ENCODE measurements around the gene DDX1.

DDX1 gene

DNA sequence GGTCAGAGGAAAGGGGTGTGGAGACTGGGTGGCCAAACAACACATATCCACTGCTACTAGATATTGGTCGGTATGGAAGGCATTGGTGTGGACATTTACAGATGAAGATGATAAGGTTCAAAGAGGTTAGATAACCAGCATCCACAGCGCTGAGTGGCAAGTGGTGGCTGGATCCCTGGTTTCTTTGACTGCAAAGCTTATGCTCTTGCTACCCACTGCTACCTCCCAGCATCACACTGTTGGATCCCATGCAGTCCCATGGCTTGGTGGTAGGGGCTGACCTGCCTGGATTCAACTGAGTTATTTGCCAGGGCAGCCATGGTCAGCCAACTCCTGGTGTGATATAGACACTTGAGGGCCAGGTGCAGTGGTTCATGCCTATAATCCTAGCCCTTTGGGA lies 53.6 kb downstream of the DDX1 start:
- no peak for DNase-seq (ENCODE audit: low read depth, low spot score)

DNA sequence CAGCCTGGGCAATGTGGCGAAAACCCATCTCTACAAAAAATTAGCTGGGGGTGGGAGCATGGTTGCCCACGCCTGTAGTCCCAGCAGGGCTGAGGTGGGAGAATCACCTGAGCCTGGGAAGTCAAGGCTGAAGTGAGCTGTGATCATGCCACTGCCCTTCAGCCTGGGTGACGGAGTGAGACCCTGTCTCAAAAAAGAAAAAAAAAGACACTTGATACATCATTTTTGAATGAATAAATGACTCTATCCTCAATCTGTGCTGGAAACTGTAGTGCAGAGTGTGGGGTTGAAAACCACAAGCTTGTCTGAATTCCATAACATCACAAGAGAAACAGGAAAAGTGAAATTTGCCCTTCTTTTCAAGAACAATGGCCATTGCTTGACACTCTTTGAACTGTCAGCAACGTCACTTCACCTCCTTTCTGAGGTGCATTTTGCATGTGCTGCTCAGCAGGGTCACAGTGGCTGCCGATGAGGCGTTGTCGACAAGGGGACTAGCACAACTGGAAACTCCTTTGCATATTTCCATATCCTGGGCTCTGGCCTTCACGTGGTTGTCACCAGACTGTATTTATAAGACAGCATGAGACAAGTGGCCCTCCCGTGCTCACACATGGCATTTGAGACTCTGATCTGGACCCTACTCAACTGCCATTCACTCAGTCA lies 54.2 kb downstream of the DDX1 start:
- no peak for DNase-seq (ENCODE audit: low read depth, low spot score)

DNA sequence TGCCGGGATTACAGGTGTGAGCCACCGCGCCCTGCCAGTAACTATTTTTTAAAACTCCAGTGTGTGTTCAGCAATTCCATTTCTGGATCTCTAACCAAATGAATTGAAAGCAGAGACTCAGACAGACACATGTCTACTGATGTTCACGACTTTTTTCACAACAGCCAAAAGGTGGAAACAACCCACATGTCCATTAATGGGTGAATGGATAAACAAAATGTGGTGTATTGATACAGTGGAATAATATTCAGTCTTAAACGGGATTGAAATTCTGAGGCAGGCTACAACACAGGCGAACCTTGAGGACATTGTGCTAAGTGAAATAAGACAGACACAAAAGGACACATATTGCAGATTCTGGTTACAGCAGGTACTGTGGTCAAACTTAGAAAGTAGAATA lies 55.0 kb downstream of the DDX1 start:
- no peak for DNase-seq (ENCODE audit: low read depth, low spot score)

DNA sequence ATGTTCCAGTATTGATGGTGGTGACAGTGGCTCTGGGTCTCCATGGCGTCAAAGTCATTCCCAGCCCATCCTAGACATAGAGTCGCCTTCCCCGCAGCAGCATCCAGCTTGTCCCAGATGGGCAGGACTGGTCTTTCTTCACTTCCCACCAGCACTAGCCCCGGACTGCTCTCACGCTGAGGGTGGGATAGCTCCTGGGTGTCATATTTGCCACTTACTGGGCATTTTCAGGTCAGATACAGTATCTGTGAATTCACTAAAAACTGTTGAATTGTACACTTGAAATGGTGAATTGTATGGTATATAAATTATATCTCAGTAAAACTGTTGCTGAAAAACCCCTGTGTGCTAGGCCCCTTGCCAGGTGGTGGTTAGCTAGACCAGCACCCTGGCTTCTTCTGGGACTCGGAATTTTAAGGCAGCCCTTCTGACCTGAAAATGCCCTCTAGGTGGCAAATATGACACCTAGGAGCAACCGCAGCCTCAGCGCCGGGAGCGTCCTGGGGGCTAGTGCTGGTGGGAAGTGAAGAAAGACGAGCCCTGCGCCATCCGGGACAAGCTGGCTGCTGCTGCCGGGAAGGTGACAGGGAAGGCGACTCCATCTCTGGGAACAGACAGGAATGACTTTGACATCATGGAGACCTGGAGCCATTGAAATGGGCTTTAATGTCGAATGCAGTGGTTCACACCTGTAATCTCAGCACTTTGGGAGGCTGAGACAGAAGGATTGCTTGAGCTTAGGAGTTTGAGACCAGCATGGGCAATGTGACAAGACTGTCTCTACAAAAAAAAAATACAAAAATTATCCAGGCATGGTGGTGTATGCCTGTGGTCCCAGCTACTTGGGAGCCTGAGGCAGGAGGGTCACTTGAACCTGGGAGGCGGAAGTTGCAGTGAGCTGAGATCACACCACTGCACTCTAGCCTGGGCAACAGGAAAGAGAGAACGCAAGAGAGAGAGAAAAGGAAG lies 56.2 kb downstream of the DDX1 start:
- no peak for DNase-seq (ENCODE audit: low read depth, low spot score)

DNA sequence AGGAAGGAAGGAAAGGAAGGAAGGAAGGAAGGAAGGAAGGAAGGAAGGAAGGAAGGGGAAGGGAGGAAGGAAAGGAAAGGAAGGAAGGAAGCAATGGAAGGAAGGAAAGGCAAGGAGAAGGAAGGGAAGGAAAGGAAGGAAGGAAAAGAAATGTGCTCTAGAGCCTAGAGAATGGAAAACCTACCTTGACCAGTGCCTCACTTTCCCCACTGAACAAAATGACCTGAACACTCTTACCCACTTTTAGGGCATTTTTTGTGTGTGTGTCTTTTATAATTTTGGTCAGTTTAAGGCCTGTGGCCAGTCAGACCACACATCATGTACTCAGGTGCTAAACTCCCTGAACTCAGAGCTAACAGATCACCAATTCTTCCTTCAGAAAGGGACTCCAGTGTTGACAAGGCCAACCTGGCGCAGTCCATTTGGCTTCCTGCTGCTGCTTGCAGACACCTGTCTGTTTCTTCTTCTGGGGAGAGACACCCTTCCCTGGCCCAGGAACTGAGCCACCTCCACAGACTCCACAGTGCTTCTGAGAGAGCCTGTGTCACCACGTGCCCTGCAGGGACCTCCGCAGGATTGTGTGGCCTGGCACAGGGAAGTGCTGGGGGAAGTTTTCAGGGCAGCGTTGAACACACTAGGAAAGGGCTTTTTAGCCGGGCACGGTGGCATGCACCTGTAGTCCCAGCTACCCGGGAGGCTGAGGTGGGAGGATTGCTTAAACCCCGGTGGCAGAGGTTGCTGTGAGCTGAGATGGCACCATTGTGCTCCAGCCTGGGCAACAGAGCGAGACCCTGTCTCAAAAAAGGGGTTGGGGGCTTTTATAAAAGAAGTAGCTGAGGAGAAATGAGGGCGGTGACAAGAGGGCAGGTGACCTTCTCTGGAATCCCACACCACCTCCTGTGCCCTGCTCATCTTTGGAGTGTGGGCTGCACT lies 57.2 kb downstream of the DDX1 start:
- DNase-seq (ENCODE audit: low read depth, low spot score), result no peak

DNA sequence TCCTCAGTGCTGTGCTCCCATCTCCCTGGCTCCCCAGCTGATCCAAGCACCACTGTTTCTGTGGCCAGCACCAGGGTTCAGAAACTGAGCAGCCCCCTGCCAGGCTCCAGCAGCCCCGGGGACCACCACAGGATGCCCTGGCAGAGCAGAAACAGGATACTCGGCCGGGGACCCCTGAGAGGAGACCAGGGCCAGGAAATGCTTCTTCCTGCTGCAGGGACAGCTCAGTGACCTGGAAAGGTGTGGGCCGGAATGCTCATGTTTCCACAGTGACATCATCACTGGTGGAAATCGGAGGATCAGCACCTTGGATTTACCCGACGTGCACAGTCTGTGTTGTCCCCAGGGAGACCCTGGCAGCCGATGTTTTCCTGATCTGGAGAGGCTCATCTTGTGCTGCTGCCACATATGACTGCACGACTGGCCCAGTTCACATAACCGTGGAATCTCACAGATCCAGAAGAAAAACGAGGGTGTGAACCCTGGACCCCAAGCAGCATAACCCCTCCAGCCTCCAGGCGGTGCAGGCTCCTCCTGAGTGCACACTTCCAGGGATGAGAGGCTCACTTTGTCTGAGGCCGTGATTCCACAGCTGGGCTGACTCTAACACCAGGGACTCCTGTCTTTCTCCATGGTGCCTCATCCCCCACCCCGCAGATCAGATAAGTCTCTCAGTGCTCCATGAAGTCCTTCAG lies 58.0 kb downstream of the DDX1 start:
- no peak for DNase-seq (ENCODE audit: low read depth, low spot score)

DNA sequence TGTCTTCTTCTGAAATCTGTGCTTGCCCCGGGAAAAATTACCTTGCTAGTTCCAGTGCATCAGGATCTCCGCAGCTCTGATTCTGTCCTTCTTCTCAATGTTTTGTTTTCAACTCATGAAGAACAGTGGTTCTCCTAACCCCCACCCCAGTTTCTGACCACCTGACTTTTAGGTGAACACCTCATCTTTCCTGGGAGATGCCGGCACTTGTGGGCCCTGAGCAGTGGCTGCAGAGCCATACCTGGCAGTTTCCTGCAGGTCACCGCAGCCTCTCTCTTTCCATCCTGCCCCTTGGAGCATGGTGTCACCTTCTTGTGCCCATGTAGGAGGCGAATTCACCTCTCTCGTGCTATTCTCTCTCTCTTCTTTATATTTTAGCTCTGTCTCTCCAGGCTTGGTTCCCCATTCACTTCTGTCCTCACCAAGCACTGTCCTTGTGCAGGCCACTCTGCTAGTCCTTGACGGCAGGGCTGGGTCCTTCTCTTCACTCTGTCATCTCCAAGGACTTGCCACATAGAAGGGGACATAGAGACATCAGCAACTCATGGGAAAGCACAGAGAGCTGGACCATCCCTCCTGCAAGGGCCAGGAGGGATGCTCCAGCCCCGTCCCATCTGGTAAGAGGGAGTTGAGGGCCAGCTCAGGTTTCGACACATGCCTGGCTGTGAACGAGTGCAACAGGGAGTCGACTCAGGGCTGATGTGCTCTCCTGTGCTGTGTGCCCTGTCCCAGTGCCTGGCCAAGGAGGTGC lies 59.1 kb downstream of the DDX1 start:
- DNase-seq (ENCODE audit: low read depth, low spot score), result no peak

DNA sequence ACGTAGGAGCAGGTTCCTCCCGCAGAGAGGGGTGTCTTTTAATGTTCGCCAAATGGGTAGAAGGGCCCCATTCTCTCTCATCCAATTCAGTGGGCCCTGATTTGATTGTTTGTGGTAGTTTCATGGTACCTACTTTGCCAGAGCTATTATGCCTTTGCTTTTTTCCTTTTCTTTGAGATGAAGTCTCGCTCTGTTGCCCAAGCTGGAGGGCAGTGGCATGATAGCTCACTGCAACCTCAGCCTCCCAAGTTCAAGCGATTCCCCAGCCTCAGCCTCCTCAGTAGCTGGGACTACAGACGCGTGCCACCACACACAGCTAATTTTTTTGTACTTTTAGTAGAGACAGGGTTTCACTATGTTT lies 59.7 kb downstream of the DDX1 start:
- no peak for DNase-seq (ENCODE audit: low read depth, low spot score)

DNA sequence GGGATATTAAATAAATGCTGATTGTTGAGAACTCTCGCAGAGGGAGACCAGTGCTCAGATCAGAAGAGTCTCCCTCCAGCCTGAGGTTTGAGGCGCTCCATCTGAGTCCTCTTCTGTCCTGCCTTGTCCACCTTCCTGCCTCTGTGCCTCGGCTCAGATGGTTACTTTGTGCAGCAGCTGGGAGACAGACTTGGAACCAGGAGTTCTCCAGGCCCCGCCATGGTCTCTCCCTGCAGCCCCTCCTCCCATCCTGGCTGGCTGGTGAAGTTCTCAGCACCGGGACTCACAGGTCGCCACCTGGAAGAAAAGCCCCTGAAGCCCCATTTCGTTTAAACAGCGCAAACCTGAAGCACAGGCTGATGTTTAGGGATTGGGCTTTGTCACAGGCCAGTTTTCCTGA lies 60.6 kb downstream of the DDX1 start:
- no peak for DNase-seq (ENCODE audit: low read depth, low spot score)

DNA sequence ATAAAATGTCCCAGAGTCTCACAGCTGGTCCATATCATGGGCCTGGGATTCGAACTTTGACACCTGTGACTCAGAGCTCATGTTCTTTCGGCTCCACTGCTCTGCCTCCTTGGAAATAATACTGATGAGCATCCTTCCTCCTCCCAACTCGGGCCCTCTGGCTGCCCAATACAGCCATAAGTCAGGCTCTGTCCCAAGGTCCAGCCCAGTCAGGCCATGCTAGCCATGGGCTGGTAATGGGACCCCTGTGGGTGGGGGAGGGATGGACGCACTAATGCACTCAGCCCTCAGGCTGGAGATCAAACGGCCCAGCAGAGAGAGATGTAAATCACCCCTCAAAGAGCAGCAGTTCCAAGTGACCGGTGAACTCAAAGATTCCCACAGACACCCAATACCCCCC lies 61.1 kb downstream of the DDX1 start:
- no peak for DNase-seq (ENCODE audit: low read depth, low spot score)

DNA sequence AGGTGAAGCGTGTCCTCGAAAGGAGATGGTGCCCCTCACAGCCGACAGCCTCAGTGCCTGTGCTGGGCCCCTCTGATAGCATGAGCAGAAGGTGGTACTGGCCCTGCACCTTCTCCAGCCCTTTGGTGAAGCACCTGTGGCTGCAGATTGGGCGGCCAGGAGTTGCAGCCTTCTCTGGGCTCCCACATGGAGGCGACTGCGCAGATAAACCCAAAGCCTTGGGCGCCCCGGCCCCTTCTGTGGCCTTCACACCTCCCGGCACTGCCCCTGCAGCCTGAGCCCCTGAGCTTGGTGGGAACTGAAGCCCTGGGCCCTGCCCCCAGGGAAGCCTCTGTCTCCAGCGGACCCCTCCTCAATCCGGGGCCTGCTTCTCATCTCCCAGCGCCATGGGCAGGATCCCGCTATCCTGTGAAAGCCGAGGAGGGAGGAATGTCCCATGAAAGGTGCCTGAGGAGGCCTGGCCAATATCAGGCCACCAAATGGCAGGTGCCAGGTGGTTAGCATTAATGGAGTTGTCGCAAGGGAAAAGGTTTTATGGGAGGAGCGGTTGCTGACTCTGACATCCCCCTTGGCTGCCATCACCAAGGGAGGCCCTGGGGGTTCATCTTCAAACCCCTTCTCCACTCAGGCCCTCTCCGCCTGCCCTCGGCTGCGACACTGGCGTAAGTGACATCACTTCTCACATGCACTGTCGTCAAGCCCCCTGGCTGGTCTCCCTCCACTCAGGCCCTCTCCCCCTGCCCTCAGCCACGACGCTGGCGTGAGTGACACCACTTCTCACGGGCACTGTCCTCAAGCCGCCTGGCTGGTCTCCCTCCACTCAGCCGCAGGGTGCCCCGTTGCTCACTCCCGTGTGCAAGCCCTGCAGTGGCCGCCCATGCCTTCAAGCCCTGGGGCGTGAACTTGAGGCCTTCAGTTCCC lies 62.4 kb downstream of the DDX1 start:
- no peak for DNase-seq (ENCODE audit: low read depth, low spot score)

DNA sequence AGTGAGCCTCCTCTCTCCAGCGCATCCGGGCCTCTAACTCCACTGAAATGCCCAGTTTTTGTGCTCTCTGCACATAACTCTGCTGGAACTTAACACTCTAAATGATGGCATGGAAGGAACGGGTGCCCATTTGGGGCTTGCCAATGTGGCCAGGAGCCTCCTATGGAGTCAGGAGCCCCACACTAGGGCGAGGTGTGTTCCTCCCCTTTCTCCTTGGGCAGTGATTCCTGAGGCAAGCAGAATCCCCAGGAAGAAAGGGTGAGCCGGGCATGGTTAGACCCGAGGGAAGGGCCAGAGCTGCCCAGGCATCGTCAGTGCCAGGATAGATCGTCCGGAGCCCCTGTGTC lies 63.0 kb downstream of the DDX1 start:
- DNase-seq (ENCODE audit: low read depth, low spot score), result no peak

DNA sequence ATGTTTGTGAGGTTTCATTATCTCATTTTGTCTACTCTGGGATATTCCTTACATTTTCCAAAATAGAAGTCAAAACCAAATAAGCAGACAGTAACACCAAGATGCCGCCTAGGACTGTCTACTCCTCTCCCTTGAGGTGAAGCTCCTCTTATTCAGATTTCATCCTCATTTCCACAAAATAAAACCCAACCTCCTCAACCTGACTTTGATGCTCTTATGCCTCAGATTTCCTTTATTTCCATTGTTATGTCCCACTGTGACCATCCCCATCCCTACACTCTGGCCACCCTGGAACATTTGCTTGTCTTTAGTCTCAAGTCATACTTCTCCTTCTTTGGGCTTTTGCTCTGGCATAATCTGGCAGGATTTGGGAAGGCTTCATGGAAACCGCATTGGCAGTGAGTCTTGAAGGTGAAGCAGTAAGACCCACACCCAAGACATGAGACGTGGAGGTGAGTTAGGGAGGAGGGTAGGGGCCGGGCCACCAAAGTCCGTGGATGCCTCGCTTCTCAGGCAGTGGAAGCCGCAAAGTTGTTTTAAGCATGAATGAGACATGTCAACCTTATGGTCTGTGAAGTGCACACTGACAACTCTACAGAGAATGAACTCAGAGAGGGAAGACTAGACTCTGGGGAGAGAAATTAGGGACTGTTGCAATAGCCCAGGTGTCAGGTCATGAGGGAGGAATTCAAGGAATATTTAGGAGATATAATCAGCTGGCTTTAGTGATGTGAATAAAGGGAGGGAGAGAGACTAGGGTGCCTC lies 63.6 kb downstream of the DDX1 start:
- DNase-seq (ENCODE audit: low read depth, low spot score), result no peak

DNA sequence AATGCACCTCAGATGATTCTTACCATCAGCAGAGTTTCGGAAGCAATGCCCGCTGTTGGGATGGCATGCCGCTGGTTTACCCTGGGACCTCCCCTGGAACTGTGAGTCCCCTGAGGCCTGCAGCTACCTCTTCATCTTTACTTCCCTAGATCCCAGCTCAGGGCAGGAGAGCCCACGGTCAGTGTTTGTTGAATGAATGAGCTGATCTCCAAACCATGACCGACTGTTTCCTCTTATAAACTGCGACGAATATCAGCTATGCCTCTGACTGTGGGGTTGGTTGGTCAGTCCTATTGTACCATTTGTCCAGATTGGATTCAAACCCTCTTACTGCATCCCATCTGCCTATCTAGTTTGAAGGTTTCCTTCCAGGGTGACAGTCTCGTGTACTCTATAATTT lies 64.4 kb downstream of the DDX1 start:
- no peak for DNase-seq (ENCODE audit: low read depth, low spot score)

DNA sequence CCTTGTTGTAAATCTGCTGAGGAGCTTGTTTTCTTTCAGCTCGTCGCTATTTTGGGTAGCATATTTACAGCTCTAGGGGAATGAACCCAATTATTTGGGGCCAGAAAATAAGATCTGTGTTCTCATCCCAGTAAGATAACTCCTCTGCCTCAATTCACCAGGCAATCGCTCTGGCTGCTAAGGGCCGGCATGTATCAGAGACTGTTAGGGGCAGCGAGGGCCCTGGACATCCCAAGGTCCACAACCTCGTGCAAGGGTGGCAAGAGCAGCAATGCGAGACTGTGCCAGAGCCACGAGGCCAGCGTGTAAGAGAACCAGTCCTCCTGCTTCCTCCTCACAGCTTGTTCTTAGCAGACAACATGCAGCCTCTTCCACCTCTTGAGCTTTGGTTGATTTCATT lies 66.1 kb downstream of the DDX1 start:
- DNase-seq (ENCODE audit: low read depth, low spot score), result no peak

DNA sequence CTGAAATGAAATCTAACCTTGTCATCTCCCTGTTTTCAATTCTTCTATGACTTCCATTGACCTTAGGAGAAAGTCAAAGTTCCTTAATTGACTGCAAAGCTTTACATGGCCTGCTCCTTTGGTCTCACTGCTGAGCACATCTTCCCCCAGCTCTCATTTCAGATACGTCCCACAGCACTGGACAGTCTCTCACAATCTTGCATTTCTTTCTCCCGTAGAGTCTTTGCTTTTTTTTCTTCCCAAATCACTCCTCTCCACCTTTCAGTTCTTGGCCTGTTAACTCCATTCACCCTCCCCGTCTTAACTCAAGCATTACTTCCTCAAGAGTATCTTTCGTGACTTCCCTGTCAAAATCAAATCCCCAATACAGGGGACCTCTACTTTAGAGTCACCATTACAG lies 67.2 kb downstream of the DDX1 start:
- no peak for DNase-seq (ENCODE audit: low read depth, low spot score)

DNA sequence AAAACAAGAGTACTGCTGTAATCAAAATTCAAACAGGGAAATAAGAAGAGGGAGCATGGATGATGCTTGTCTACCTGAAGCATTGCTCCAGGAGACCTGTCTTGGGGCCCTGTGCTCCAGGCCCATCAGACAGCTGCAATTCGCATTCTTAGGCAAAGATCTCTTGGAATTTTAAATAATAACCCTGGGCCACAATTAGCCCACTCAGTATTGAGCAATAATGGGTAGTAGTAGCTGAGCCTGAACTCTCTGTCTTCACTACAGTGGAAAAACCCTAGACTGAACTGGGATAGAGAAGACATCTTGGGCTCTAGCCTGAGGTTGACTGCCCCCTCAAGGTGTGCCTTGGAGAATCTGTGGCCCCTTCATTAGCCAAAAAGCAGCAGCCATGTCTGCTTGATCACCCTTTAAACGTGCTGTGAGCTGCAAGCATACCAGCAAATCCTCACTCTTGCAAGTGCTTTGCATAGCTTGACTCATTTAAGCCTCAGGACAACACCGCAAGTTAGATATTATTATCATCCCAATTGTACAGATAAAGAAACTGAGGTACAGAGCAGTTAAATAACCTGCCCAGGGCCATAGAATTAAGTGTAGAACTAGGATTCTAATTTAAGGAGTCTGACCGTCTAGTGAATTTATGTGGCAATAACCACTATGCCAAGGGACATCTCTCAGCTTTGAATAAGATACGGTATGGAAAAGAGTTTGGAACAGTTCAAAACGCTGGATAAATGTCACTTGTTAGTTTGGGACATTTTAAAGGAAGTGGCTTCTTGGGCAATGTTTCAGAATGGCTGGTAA lies 69.0 kb downstream of the DDX1 start:
- DNase-seq (ENCODE audit: low read depth, low spot score), result no peak

DNA sequence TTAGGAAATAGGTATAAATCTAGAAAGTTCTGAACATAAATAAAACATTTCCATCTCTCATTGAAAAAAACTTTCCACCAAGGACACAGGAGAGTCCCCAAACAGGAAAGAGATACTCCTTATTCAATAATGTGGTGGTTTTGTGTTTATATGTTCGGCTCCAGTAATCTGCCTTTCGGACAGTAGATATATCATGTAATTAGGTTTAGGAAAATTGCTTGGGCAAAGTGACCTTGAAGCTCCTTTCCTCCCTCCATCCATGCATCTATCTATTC lies 69.6 kb downstream of the DDX1 start:
- DNase-seq (ENCODE audit: low read depth, low spot score), result no peak

DNA sequence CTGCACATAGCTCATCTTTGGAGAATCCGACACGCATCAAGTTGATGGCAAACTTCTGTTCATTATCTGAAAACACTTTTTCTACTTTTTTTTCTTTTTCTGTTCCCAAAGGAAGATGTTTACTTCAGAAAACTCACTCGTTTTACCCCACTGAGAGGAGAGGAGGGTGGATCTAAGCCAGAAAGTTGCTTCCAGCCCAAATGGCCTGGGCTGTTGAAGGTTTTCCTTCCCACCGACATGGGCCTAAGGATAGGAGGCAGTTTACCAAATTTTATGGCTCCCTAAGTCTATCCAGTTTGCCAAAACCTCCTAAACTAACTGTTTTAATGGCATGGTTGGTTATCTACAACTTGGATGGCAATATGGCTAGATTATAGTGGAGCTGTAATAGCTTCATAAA lies 70.4 kb downstream of the DDX1 start:
- no peak for DNase-seq (ENCODE audit: low read depth, low spot score)
